Measurements from ENCODE around the gene CEBPZOS.
"Not testable (repeated sequence)": the region's sequence is repeated elsewhere in the genome, so short reads cannot be mapped to it uniquely, and the experiment has no call there.

The CEBPZOS gene

DNA sequence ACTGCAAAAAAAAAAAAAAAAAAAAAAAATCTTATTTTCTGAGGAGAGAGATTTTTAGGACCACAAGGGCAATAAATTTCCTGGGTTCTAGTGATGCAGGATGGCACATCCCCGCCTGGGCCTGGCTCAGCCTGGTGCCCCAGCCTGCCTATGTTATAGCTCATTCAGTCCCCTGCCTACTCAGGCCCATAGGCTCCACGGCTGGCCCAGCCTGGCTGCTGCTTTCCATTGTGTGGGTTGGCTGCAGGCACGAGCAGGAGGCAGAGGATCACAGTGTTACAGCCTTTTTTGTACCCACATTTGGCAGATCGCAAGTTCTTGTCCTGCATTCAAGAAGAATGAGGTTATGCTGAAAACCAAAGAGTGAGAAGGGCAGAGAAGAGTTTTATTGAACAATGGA lies 5.0 kb upstream of the CEBPZOS start:
- DNase-seq (ENCODE audit: low read depth in 2 of 2): no peak

GRCh38 chr2:37191747-37192146 lies 4.5 kb upstream of the CEBPZOS start:
- DNase-seq (ENCODE audit: low read depth in 2 of 2): no peak

GRCh38 chr2:37192551-37192950 lies 3.7 kb upstream of the CEBPZOS start:
- no peak for DNase-seq (ENCODE audit: low read depth in 2 of 2)

GRCh38 chr2:37195862-37196319 lies 405 bp upstream of the CEBPZOS start:
- not testable (repeated sequence) for DNase-seq (ENCODE audit: low read depth in 2 of 2)

DNA sequence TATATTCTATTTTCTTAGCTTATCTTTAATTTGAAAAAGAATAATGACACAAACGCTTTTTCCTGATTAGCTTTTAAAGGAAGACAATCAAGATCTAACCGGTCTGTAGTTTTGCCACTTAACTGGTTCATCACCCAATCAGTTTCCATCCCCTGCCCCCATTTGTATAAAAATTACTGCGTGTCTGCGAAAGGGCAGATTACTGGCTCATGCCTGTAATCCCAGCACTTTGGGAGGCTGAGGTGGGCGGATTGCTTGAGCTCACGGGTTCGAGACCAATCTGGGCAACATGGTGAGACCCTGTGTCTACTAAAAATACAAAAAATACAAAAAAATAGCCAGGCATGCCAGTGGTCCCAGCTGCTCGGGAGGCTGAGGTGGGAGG lies 2.4 kb downstream of the CEBPZOS start:
- DNase-seq (ENCODE audit: low read depth in 2 of 2): no peak

DNA sequence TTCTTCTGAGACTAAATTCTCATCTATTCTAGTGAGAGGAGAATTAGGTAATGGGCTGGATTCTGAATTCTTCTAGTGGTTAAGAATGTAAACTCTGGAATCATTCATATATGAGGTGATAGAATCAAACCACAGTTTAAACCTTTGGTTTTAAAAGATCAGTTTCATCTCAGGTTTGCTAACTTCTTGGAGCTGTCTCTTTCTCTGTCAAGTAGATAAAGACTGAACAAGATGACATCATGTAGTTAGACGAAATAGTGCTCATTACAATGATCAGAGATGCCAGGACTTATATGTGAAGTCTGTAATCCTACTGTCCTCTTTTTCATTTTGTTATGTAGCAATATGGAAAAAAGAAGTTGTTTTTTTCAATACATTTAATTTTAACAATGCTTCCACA lies 4.9 kb downstream of the CEBPZOS start:
- DNase-seq (ENCODE audit: low read depth in 2 of 2): no peak

DNA sequence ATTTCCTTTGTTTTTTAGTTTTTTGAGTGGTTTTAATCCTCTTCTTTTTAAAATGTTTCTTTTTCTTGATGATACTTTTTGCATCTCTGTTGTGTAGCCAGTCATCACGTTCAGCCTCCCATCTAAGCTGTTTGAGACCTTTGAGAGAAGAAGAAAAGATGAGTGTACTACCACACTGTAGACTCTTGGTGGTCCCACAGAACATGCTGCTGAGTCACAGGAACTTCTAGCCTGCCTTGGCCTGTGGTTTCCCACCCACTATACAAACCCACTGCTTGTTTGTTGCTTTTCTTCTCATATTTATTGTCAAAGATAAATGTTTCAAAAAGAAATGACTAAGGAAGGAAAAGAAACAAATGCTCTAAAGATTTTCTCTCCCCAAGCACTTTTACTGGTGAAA lies 5.5 kb downstream of the CEBPZOS start:
- DNase-seq (ENCODE audit: low read depth in 2 of 2): peak; percentile 24 to 25

DNA sequence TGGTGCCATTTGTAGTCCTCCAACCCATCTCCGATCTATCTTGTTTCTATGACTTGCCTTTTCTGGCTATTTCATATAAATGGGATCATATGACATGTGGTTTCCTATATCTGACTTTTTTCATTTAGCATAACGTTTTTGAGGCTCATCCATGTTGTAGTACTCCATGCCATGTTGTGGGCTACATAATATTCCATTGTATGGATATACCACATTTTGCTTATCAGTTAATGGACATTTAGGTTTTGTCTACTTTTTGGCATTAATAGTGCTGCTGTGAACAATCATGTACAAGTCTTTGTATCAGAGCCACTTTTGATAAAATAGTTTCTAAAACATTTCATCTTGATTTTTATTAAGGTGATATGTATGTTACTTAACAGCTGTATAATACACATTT lies 7.4 kb downstream of the CEBPZOS start:
- DNase-seq (ENCODE audit: low read depth in 2 of 2): no peak

GRCh38 chr2:37205071-37205661 lies 8.9 kb downstream of the CEBPZOS start:
- not testable (repeated sequence) for DNase-seq (ENCODE audit: low read depth in 2 of 2)

- no peak for DNase-seq (ENCODE audit: low read depth in 2 of 2)
Observed at GRCh38 chr2:37205689-37206341, 9.5 kb downstream of the CEBPZOS start.

DNA sequence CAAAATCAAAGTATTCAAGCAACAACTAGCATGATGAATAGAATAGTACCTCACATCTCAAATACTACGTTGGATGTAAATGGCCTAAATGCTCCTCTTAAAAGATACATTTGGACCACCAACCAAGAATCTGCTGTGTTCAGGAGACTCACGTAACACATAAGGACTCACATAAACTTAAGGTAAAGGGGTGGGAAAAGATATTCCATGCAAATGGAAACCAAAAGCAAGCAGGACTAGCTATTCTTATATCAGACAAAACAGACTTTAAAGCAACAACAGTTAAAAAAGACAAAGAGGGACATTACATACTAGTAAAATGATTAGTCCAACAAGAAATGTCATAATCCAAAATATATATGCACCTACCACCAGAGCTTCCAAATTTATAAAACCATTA lies 10.5 kb downstream of the CEBPZOS start:
- not testable (repeated sequence) for DNase-seq (ENCODE audit: low read depth in 2 of 2)

DNA sequence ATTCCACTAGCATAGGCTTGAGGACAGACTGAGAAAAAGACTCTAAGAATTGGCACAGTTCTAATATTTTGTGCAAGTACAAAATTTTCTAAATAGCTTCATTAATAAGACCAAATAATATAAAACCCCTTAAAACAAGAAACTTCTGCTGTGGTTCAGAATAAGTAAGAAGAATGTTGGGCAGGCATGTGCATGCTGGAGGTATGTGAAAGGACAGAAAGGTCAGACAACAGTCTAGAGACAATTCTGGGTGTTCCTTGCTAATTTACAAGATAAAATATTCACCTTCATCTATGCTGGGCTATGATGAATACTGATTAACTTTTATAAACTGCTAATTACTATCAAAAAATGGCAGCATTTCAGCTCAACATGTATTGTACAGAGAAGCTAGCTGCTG lies 14.9 kb downstream of the CEBPZOS start:
- no peak for DNase-seq (ENCODE audit: low read depth in 2 of 2)

- DNase-seq (ENCODE audit: low read depth in 2 of 2): no peak
Observed at GRCh38 chr2:37211939-37212338, 15.6 kb downstream of the CEBPZOS start.

DNA sequence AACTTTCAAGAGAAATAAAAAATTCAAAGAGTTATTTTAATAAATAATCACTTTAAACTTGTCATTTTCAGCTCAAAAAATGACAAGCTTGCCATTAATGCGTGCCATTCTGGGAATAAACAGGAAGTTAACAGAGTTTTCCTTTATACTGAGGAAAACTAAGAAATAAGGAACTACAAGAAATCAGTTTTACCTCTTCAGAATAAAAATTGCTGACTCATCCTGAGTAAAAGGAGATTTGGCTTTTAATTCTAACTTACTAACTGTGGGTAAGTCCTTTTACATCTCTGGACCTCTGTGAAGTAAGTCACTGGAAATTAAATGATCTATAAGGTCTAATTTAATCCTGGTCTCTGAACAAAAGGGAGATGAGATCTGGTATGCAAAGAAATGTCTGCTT lies 19.0 kb downstream of the CEBPZOS start:
- no peak for DNase-seq (ENCODE audit: low read depth in 2 of 2)

GRCh38 chr2:37219046-37219445 lies 22.8 kb downstream of the CEBPZOS start:
- DNase-seq (ENCODE audit: low read depth in 2 of 2): no peak

DNA sequence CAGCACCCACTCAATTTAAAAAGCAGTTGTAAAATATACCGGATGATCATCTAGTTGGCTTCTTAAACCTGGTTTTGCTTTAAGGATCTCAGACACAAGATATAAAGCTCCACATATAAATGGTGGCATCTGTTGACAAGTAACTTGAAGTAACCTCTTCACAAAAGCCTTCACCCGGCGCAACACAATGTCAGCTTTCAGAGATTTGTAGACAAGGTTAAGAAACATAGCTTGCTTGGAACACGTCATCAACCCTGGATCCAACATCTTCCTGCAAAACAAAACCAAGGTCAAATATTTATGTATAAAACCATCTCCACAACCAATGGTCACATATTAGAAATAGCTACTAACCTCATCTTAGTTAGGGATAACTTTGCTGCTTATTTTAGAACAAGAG lies 26.8 kb downstream of the CEBPZOS start:
- DNase-seq (ENCODE audit: low read depth in 2 of 2): no peak

DNA sequence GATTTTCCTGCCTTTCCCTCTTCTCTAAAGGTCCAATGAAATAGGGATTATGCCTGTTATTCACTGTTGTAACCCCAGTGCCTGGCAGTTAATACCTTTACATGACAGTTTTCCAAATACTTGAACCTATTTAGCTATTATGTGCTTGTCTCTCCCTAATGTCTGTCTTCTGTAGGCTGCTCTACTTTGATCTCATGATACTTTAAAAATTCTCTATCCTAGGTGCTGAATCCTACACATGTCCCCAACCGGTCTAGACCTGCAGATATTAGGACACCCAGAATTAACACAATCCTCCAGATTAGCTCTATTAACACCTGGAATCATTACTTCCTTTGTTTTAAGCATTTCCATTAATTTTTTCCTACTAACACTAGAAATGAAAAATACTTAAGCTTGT lies 27.8 kb downstream of the CEBPZOS start:
- DNase-seq (ENCODE audit: low read depth in 2 of 2): no peak

GRCh38 chr2:37225129-37225528 lies 28.8 kb downstream of the CEBPZOS start:
- not testable (repeated sequence) for DNase-seq (ENCODE audit: low read depth in 2 of 2)

- no peak for DNase-seq (ENCODE audit: low read depth in 2 of 2)
Observed at GRCh38 chr2:37226863-37227262, 30.6 kb downstream of the CEBPZOS start.

GRCh38 chr2:37228788-37229187 lies 32.5 kb downstream of the CEBPZOS start:
- no peak for DNase-seq (ENCODE audit: low read depth in 2 of 2)

GRCh38 chr2:37230581-37230980 lies 34.3 kb downstream of the CEBPZOS start:
- no peak for DNase-seq (ENCODE audit: low read depth in 2 of 2)

DNA sequence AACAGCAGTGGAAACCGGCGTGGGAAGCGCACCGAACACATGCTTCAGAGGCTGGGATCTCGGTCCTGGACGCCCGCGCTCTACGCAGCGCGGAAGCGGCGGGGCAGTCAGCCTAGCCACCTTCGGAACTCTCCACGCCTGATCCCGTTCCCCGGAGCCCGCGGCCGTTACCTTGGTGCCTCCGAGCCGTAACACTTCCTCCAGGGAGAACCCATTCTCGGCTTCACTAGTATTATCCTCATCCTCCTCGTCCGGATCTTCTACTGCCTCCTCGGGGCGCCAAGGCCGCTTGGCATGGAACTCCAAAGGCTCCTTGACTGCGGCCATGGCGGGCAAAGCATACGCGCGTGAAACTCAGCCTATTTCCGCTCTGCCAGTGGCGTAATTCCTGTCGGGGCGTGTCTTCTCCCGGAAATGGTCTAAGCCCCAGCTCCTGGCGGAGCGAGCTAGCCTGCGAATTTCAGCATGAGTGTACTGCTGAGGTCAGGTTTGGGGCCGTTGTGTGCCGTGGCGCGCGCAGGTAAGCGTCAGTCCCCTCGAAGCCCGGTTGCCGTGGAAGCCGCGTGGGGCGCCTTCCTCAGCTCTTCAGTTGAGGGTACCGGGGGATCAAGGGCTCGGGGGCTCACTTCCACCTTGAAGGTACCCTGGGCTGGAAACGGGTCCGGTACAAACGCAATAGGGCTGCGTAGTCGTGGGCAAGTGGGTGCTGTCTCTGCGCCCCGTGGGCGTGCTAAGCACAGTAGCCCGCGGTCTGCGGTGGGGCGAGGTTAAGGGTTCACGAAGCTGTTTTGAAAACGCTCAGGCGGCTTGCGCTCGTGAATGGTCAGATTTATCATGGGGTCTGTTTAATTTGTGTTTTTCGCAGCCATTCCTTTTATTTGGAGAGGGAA lies 35.2 kb downstream of the CEBPZOS start, which contains the start of the genes CEBPZ and NDUFAF7:
Gene CEBPZ (minus strand): TSS at position 356 of the 890 bp plus-strand sequence. CDS start 29 bp downstream, at position 327.
Gene NDUFAF7 (plus strand): TSS at position 418 of the 890 bp plus-strand sequence. CDS start 48 bp downstream, at position 466.
- peak; percentile 70 to 71 for DNase-seq (ENCODE audit: low read depth in 2 of 2)
